Thyroid gland (tissue), 4 donors: ENCODE results near the gene ADNP.

Source experiments
- POLR2A ChIP-seq, 2 donors: fragments of 450-650 bp; IDR thresholded peaks; one replicate each; pipeline ENCODE4 v1.6.1; 2017; ENCODE audit warnings: antibody characterized with exemption in 2 of 2, mild to moderate bottlenecking in 2 of 2, moderate library complexity in 1 of 2
- TF ChIP-seq, protein P1 (sequence below), 6 experiments: fragments of 200-600 bp in 3 of 6; fragments of 450-650 bp in 3 of 6; sonication (generic) in 3 of 6; IDR thresholded peaks; one replicate each; pipeline ENCODE4 v1.5.1; 2016 to 2019; ENCODE audit warnings: antibody characterized with exemption in 6 of 6, mild to moderate bottlenecking in 2 of 6, inconsistent platforms in 1 of 6, moderate library complexity in 1 of 6

DNA sequence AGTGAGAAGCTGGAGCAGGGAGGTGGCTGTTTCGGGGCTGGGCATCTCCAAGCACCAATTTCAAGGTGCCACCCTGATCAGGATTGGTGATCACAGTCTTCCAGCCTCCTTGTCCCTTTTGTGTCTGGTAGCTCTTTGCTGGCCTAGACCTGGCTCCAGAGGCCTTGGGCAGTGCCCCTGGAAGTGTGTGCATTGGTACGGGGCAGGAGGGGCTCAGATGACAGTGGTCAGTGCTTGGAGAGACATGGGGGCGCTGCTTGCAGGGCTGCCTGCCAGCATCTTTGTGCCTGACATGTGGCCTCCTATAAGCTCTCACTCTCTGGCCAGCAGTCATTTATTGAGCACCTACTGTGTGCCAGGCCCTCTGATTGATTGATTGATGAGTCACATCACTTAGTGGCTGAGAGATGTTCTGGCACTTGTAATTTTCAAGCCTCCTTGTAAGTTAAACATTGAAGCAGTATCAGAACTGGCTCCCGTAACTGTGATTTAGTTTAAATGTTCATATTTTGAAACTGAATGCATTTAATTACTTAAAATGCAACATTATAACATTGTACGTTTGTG lies 74.7 kb downstream of the ADNP start:
- no peak for TF ChIP-seq POLR2A (IDR thresholded peaks at IDR 0.05)
- TF ChIP-seq, protein P1, sequence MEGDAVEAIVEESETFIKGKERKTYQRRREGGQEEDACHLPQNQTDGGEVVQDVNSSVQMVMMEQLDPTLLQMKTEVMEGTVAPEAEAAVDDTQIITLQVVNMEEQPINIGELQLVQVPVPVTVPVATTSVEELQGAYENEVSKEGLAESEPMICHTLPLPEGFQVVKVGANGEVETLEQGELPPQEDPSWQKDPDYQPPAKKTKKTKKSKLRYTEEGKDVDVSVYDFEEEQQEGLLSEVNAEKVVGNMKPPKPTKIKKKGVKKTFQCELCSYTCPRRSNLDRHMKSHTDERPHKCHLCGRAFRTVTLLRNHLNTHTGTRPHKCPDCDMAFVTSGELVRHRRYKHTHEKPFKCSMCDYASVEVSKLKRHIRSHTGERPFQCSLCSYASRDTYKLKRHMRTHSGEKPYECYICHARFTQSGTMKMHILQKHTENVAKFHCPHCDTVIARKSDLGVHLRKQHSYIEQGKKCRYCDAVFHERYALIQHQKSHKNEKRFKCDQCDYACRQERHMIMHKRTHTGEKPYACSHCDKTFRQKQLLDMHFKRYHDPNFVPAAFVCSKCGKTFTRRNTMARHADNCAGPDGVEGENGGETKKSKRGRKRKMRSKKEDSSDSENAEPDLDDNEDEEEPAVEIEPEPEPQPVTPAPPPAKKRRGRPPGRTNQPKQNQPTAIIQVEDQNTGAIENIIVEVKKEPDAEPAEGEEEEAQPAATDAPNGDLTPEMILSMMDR (IDR thresholded peaks at IDR 0.05): no peak
